ENCODE measurements around the gene OR7G1. TPM values are rescaled to one million over a fixed set of nuclear protein-coding genes. Genes with fewer than 3 reads are reported as not detected.
A peak's percentile ranks its signal among the peaks of the same experiment; 100 is the strongest.

OR7G1 gene
- total and polyA plus RNA-seq, 3 experiments from 2014 or later = not detected

DNA sequence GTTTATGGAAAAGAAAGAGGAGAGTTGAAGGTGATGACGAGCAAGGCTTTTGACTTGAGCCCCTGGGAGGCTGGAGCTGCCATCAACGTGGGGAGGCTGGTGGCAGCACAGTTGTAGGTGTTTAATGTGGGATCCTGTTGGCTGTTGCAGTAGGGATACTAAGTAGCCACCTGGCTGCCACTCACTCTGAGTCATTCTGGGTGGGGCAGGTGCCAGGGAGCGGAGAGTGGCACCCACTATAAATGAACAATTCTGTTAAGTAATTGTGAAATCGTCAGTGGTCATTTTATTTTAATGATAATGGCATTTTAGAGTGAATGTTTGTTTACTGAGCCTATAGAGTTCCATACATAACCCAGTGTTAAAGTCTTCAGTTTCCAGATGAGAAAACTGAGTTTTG is 34.4 kb upstream of the OR7G1 start:
- peaks cover 2% of the 10 kb centered on the region for H3K9me3 ChIP-seq (ENCODE audit: low read length)
- no peak for DNase-seq
- no peak overlapping the region for H3K27ac ChIP-seq (ENCODE audit: low read depth, low read length)
- no peaks in the 10 kb centered on the region for H3K27me3 Mint-ChIP-seq
- peak overlapping the region; percentile 29 to 90 (median 70) for H3K27ac Mint-ChIP-seq
- ChIA-PET CTCF (no interaction called here), POLR2A (no interaction called here)
- peaks cover 28 to 61% (median 37%) of the 10 kb centered on the region in 3 donors for H3K36me3 Mint-ChIP-seq
- no peaks in the 10 kb centered on the region for H3K36me3 ChIP-seq (ENCODE audit: insufficient read depth, low read length)
- H3K4me3 ChIP-seq (ENCODE audit: low read length) = no peak overlapping the region
- H3K4me1 ChIP-seq (ENCODE audit: insufficient read depth, low read length) = peaks cover 16% of the 10 kb centered on the region
- peaks cover 75 to 92% (median 88%) of the 10 kb centered on the region in 3 donors for H3K4me1 Mint-ChIP-seq
- peaks cover 2 to 12% (median 8%) of the 10 kb centered on the region in 5 donors for H3K9me3 Mint-ChIP-seq
- H3K27me3 ChIP-seq (ENCODE audit: insufficient read depth, low read length, poor library complexity, severe bottlenecking) = no peaks in the 10 kb centered on the region
- H3K4me3 Mint-ChIP-seq = peak overlapping the region in 5 of 7 donors; percentile 1 to 80 (median 47)

GRCh38 chr19:9148697-9149096 is 33.1 kb upstream of the OR7G1 start:
- no peaks in the 10 kb centered on the region for H3K27me3 ChIP-seq (ENCODE audit: insufficient read depth, low read length, poor library complexity, severe bottlenecking)
- no peak for DNase-seq
- no peak overlapping the region for H3K4me3 Mint-ChIP-seq
- peak overlapping the region in 4 of 8 donors; percentile 33 to 72 (median 48) for H3K27ac Mint-ChIP-seq
- peaks cover 16% of the 10 kb centered on the region for H3K4me1 ChIP-seq (ENCODE audit: insufficient read depth, low read length)
- peaks cover 6 to 16% (median 14%) of the 10 kb centered on the region in 5 donors for H3K9me3 Mint-ChIP-seq
- no peaks in the 10 kb centered on the region for H3K36me3 ChIP-seq (ENCODE audit: insufficient read depth, low read length)
- H3K4me3 ChIP-seq (ENCODE audit: low read length) = no peak overlapping the region
- peaks cover 8% of the 10 kb centered on the region for H3K9me3 ChIP-seq (ENCODE audit: low read length)
- ChIA-PET CTCF (interaction anchor here (1.2 kb wide), 1 partner anchor 8 kb away, joined by 3 read pairs; no protein-coding TSS in a partner anchor), POLR2A (no interaction called here)
- no peaks in the 10 kb centered on the region for H3K27me3 Mint-ChIP-seq
- H3K27ac ChIP-seq (ENCODE audit: low read depth, low read length) = no peak overlapping the region
- H3K36me3 Mint-ChIP-seq = peaks cover 37 to 65% (median 46%) of the 10 kb centered on the region in 3 donors
- peaks cover 72 to 91% (median 89%) of the 10 kb centered on the region in 3 donors for H3K4me1 Mint-ChIP-seq

DNA sequence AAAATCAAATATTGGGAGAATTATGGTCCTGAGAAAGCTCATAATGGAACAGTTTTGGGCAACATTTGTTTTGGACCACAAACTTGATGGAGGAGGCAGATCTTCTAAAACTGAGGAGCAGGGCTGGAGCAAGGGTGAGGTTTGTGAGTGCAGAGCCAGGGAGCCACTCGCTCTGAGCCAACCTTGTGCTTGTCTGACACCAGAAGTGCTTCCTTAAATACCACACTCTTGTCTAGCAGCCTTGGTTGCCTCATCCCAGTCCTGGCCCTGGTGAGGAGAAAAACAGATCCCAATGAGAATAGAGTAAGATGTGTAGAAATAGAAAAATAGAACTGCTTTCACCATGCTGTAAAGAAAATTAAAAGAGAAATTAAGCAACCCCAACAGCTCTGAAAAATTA is 31.3 kb upstream of the OR7G1 start:
- H3K27ac ChIP-seq (ENCODE audit: low read depth, low read length) = no peak overlapping the region
- H3K4me3 ChIP-seq (ENCODE audit: low read length) = no peak overlapping the region
- H3K36me3 Mint-ChIP-seq = peaks cover 36 to 62% (median 42%) of the 10 kb centered on the region in 3 donors
- H3K27ac Mint-ChIP-seq = no peak overlapping the region
- peaks cover 5 to 16% (median 14%) of the 10 kb centered on the region in 5 donors for H3K9me3 Mint-ChIP-seq
- H3K36me3 ChIP-seq (ENCODE audit: insufficient read depth, low read length) = no peaks in the 10 kb centered on the region
- peaks cover 22% of the 10 kb centered on the region for H3K4me1 ChIP-seq (ENCODE audit: insufficient read depth, low read length)
- CTCF ChIA-PET = interaction anchor here (0.9 kb wide), 1 partner anchor 13 kb away, joined by 3 read pairs; no protein-coding TSS in a partner anchor
- no peak overlapping the region for H3K4me3 Mint-ChIP-seq
- peaks cover 8% of the 10 kb centered on the region for H3K9me3 ChIP-seq (ENCODE audit: low read length)
- no peaks in the 10 kb centered on the region for H3K27me3 ChIP-seq (ENCODE audit: insufficient read depth, low read length, poor library complexity, severe bottlenecking)
- H3K4me1 Mint-ChIP-seq = peaks cover 72 to 90% (median 89%) of the 10 kb centered on the region in 3 donors
- DNase-seq = no peak
- POLR2A ChIA-PET = no interaction called here
- no peaks in the 10 kb centered on the region for H3K27me3 Mint-ChIP-seq

DNA sequence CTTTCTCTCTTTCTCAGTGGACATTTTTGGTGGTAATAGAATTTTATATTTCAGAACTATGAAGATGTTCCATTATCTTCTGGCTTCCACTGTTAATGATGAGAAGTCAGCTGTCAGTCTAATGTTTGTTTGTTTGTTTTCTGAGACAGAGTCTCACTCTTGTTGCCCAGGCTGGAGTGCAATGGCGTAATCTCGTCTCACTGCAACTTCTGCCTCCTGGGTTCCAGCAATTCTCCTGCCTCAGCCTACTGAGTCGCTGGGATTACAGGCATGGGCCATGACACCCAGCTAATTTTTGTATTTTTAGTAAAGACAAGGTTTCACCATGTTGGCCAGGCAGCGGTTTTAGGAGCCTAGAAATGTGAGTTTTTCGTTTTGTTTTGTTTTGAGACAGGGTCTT is 29.4 kb upstream of the OR7G1 start:
- DNase-seq = no peak
- H3K4me1 ChIP-seq (ENCODE audit: insufficient read depth, low read length) = peaks cover 21% of the 10 kb centered on the region
- H3K4me3 ChIP-seq (ENCODE audit: low read length) = no peak overlapping the region
- POLR2A ChIA-PET = no interaction called here
- H3K9me3 ChIP-seq (ENCODE audit: low read length) = peaks cover 8% of the 10 kb centered on the region
- H3K4me1 Mint-ChIP-seq = peaks cover 70 to 90% (median 88%) of the 10 kb centered on the region in 3 donors
- H3K27ac ChIP-seq (ENCODE audit: low read depth, low read length) = no peak overlapping the region
- H3K36me3 Mint-ChIP-seq = peaks cover 30 to 67% (median 35%) of the 10 kb centered on the region in 3 donors
- H3K27ac Mint-ChIP-seq = no peak overlapping the region
- peaks cover 5 to 16% (median 14%) of the 10 kb centered on the region in 5 donors for H3K9me3 Mint-ChIP-seq
- H3K36me3 ChIP-seq (ENCODE audit: insufficient read depth, low read length) = no peaks in the 10 kb centered on the region
- H3K27me3 Mint-ChIP-seq = peaks cover 0 to 3% of the 10 kb centered on the region in 2 donors
- no peaks in the 10 kb centered on the region for H3K27me3 ChIP-seq (ENCODE audit: insufficient read depth, low read length, poor library complexity, severe bottlenecking)
- CTCF ChIA-PET = no interaction called here
- peak overlapping the region in 1 of 7 donors; percentile 48 for H3K4me3 Mint-ChIP-seq

DNA sequence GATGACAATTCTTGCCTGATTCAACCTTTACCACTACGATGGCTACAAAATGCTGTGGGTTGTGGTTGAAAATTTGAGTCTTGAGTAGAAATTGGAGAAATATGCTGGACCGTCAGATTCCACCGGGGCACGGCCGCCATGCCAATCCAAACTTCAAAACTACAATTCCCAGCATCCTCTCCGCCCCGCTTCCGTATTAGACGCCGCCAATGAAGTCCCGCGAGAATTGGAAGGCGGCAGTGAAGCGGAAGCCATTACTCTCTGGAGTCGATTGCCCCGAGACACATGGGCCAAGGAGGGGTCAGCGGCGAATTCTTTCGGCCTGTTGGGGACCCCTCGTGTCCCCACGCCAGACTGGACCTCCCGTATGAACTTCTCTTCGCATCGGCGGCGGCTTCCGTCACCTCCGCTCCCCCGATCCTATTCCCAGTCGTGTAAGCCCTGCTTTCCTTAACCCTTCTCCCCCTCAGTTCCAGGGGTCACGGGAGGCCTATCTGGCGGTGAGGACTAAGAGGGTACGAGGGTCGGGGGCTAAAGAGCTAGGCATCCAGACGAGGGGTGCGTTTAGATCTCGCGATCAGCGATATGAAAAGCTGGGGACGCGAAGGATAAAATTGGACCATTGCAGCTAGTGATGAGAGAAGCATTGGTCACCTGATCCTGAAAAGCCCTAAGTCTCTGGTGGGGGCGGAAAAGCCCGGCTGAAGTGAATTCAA is 24.8 kb upstream of the OR7G1 start, which contains the start of gene ZNF317:
Gene ZNF317, plus strand, starts transcription at position 239 of the 716 bp plus-strand sequence. CDS start 15,620 bp downstream, outside the sequence.
- POLR2A ChIA-PET = interaction anchor here (0.5 kb wide), 1 partner anchor 1387 kb away, joined by 3 read pairs; no protein-coding TSS in a partner anchor
- Mint-ChIP-seq H3K9me3 (peaks cover 5 to 10% (median 7%) of the 10 kb centered on the region in 5 donors), H3K4me1 (peaks cover 45 to 60% (median 58%) of the 10 kb centered on the region in 3 donors), H3K27ac (peak within 1 kb of the TSS; percentile 91 to 99 (median 98)), H3K4me3 (peak within 1 kb of the TSS; percentile 96 to 99 (median 99)), H3K36me3 (peaks cover 14 to 31% (median 15%) of the 10 kb centered on the region in 3 donors), H3K27me3 (peaks cover 6 to 7% of the 10 kb centered on the region in 2 donors)
- H3K27me3 ChIP-seq (ENCODE audit: insufficient read depth, low read length, poor library complexity, severe bottlenecking) = no peaks in the 10 kb centered on the region
- CTCF ChIA-PET = interaction anchor here (0.8 kb wide), 1 partner anchor 9 kb away, joined by 3 read pairs; no protein-coding TSS in a partner anchor
- no peaks in the 10 kb centered on the region for H3K36me3 ChIP-seq (ENCODE audit: insufficient read depth, low read length)
- H3K9me3 ChIP-seq (ENCODE audit: low read length) = peaks cover 8% of the 10 kb centered on the region
- H3K4me3 ChIP-seq (ENCODE audit: low read length) = peak within 1 kb of the TSS; percentile 96
- peaks cover 22% of the 10 kb centered on the region for H3K4me1 ChIP-seq (ENCODE audit: insufficient read depth, low read length)
- peak; percentile 84 to 94 (median 88) for DNase-seq
- peak within 1 kb of the TSS; percentile 91 for H3K27ac ChIP-seq (ENCODE audit: low read depth, low read length)

GRCh38 chr19:9139609-9140158 is 24.1 kb upstream of the OR7G1 start:
- peak overlapping the region; percentile 91 for H3K27ac ChIP-seq (ENCODE audit: low read depth, low read length)
- peaks cover under 1 to 5% (median 3%) of the 10 kb centered on the region in 5 donors for H3K9me3 Mint-ChIP-seq
- peaks cover 22% of the 10 kb centered on the region for H3K4me1 ChIP-seq (ENCODE audit: insufficient read depth, low read length)
- H3K27ac Mint-ChIP-seq = peak overlapping the region; percentile 3 to 99 (median 98)
- H3K4me3 Mint-ChIP-seq = peak overlapping the region; percentile 96 to 99 (median 99)
- H3K36me3 ChIP-seq (ENCODE audit: insufficient read depth, low read length) = no peaks in the 10 kb centered on the region
- DNase-seq = no peak
- H3K27me3 Mint-ChIP-seq = peaks cover 7% of the 10 kb centered on the region in 2 donors
- no peaks in the 10 kb centered on the region for H3K27me3 ChIP-seq (ENCODE audit: insufficient read depth, low read length, poor library complexity, severe bottlenecking)
- POLR2A ChIA-PET = no interaction called here
- H3K9me3 ChIP-seq (ENCODE audit: low read length) = peaks cover 2% of the 10 kb centered on the region
- peaks cover 44 to 55% (median 53%) of the 10 kb centered on the region in 3 donors for H3K4me1 Mint-ChIP-seq
- CTCF ChIA-PET = no interaction called here
- H3K36me3 Mint-ChIP-seq = peaks cover 10 to 24% (median 11%) of the 10 kb centered on the region in 3 donors
- peak overlapping the region; percentile 96 for H3K4me3 ChIP-seq (ENCODE audit: low read length)

GRCh38 chr19:9132422-9132821 is 16.9 kb upstream of the OR7G1 start:
- POLR2A ChIA-PET = no interaction called here

GRCh38 chr19:9130965-9131364 is 15.4 kb upstream of the OR7G1 start:
- CTCF ChIA-PET = no interaction called here
- no peaks in the 10 kb centered on the region for H3K9me3 ChIP-seq (ENCODE audit: low read length)
- Mint-ChIP-seq H3K27me3 (peaks cover 14 to 25% of the 10 kb centered on the region in 2 donors), H3K36me3 (peaks cover 0 to 4% (median 0%) of the 10 kb centered on the region in 3 donors), H3K4me1 (peaks cover 2 to 7% (median 5%) of the 10 kb centered on the region in 3 donors), H3K4me3 (no peak overlapping the region), H3K27ac (no peak overlapping the region), H3K9me3 (no peaks in the 10 kb centered on the region)
- H3K27ac ChIP-seq (ENCODE audit: low read depth, low read length) = no peak overlapping the region
- H3K36me3 ChIP-seq (ENCODE audit: insufficient read depth, low read length) = no peaks in the 10 kb centered on the region
- no peaks in the 10 kb centered on the region for H3K27me3 ChIP-seq (ENCODE audit: insufficient read depth, low read length, poor library complexity, severe bottlenecking)
- no peak overlapping the region for H3K4me3 ChIP-seq (ENCODE audit: low read length)
- no peaks in the 10 kb centered on the region for H3K4me1 ChIP-seq (ENCODE audit: insufficient read depth, low read length)
- DNase-seq = no peak
- POLR2A ChIA-PET = no interaction called here

More at GRCh38 chr19:9132422-9132821, 16.9 kb upstream of the OR7G1 start:
- CTCF ChIA-PET = no interaction called here
- Histone ChIP-seq H3K4me3 (ENCODE audit: low read length) (no peak overlapping the region), H3K27me3 (ENCODE audit: insufficient read depth, low read length, poor library complexity, severe bottlenecking) (no peaks in the 10 kb centered on the region), H3K36me3 (ENCODE audit: insufficient read depth, low read length) (no peaks in the 10 kb centered on the region), H3K9me3 (ENCODE audit: low read length) (no peaks in the 10 kb centered on the region), H3K4me1 (ENCODE audit: insufficient read depth, low read length) (no peaks in the 10 kb centered on the region), H3K27ac (ENCODE audit: low read depth, low read length) (no peak overlapping the region)
- H3K27me3 Mint-ChIP-seq = peaks cover 9 to 15% of the 10 kb centered on the region in 2 donors
- no peaks in the 10 kb centered on the region for H3K36me3 Mint-ChIP-seq
- peaks cover 4 to 12% (median 10%) of the 10 kb centered on the region in 3 donors for H3K4me1 Mint-ChIP-seq
- H3K4me3 Mint-ChIP-seq = no peak overlapping the region
- no peak overlapping the region for H3K27ac Mint-ChIP-seq
- H3K9me3 Mint-ChIP-seq = no peaks in the 10 kb centered on the region
- no peak for DNase-seq
